Islet of Langerhans (tissue), 1 donor: Measurements from ENCODE around the gene DOCK4.

Source experiments
- FAIRE-seq: peaks from one replicate; lab custom pipeline; 2011; peaks lifted over from hg19 to GRCh38; lab: Jason Lieb, UNC

DOCK4 gene

GRCh38 chr7:112214883-112215282 is 8.7 kb upstream of the DOCK4 start:
- no peak for FAIRE-seq

- no peak for FAIRE-seq
These were observed 8.1 kb upstream of the DOCK4 start for GRCh38 chr7:112214268-112214667.

- no peak for FAIRE-seq
These were observed 7.5 kb upstream of the DOCK4 start for GRCh38 chr7:112213735-112214134.

- no peak for FAIRE-seq
These were observed 6.4 kb upstream of the DOCK4 start for GRCh38 chr7:112212571-112212970.

- FAIRE-seq: no peak
These were observed 5.2 kb upstream of the DOCK4 start for GRCh38 chr7:112211348-112211907.

GRCh38 chr7:112207765-112208164 is 1.6 kb upstream of the DOCK4 start:
- FAIRE-seq: no peak

- FAIRE-seq: no peak
These were observed 893 bp upstream of the DOCK4 start for GRCh38 chr7:112206991-112207592.

- FAIRE-seq: no peak
These were observed 609 bp downstream of the DOCK4 start for GRCh38 chr7:112205343-112206237.

- FAIRE-seq: no peak
These were observed 1.5 kb downstream of the DOCK4 start for GRCh38 chr7:112204499-112205342.

- no peak for FAIRE-seq
These were observed 2.8 kb downstream of the DOCK4 start for GRCh38 chr7:112203365-112203739.

- FAIRE-seq: no peak
These were observed 3.4 kb downstream of the DOCK4 start for GRCh38 chr7:112202816-112203215.

GRCh38 chr7:112201839-112202238 is 4.4 kb downstream of the DOCK4 start:
- FAIRE-seq: no peak

- FAIRE-seq: no peak
These were observed 4.8 kb downstream of the DOCK4 start for GRCh38 chr7:112201411-112201810.

- no peak for FAIRE-seq
These were observed 6.5 kb downstream of the DOCK4 start for GRCh38 chr7:112199672-112200071.

- FAIRE-seq: peak; percentile 5
These were observed 7.1 kb downstream of the DOCK4 start for GRCh38 chr7:112199035-112199655.

GRCh38 chr7:112197322-112197721 is 8.9 kb downstream of the DOCK4 start:
- no peak for FAIRE-seq

- no peak for FAIRE-seq
These were observed 10.5 kb downstream of the DOCK4 start for GRCh38 chr7:112195717-112196116.

GRCh38 chr7:112193915-112194502 is 12.2 kb downstream of the DOCK4 start:
- peak; percentile 71 for FAIRE-seq

GRCh38 chr7:112192236-112193154 is 13.7 kb downstream of the DOCK4 start:
- no peak for FAIRE-seq

GRCh38 chr7:112190120-112190519 is 16.1 kb downstream of the DOCK4 start:
- FAIRE-seq: no peak

GRCh38 chr7:112189691-112190090 is 16.5 kb downstream of the DOCK4 start:
- no peak for FAIRE-seq
